Testis (tissue), 3 donors: ENCODE measurements around the gene ALB. TPM values are rescaled to one million over a fixed set of nuclear protein-coding genes. Genes with fewer than 3 reads are reported as not detected.

Experiments
- DNase-seq: peaks from one replicate; pipeline ENCODE4 v3.0.0-alpha.2; 2019
- H3K27ac ChIP-seq, 2 donors: fragments of 200-600 bp; sonication (generic); one replicate each; pipeline ENCODE4 v1.5.1; 2019
- H3K27me3 ChIP-seq: fragments of 200-600 bp; sonication (generic); one replicate; pipeline ENCODE4 v1.5.1; 2019
- H3K36me3 ChIP-seq: fragments of 200-600 bp; sonication (generic); one replicate; pipeline ENCODE4 v1.5.1; 2017; ENCODE audit warnings: low read depth; ENCODE audit errors: missing control alignments
- H3K4me1 ChIP-seq: fragments of 200-600 bp; sonication (generic); one replicate; pipeline ENCODE4 v1.5.1; 2019
- H3K4me3 ChIP-seq, 2 donors: fragments of 200-600 bp; sonication (generic); one replicate each; pipeline ENCODE4 v1.5.1; 2017 to 2019
- H3K9me3 ChIP-seq: fragments of 200-600 bp; sonication (generic); one replicate; pipeline ENCODE4 v1.5.1; 2017
- POLR2A ChIP-seq: fragments of 450-650 bp; IDR thresholded peaks from one replicate; pipeline ENCODE4 v1.6.1; 2017; ENCODE audit warnings: antibody characterized with exemption, mild to moderate bottlenecking, moderate library complexity
- WGBS, 2 donors: methylation state at CpG; one replicate each; pipeline ENCODE4 v1.1.5; 2018; 5-methylcytosine and 5-hydroxymethylcytosine counted together
- intact Hi-C: fragments of 100-400 bp; cut with DNase I; formaldehyde crosslinking; loops from one replicate; pipeline ENCODE4 v1.15.1; 2023; ENCODE audit warnings: low total_unique reads
- polyA plus RNA-seq: library from polyadenylated mRNA; stranded (reverse); fragments of 350-450 nt; fragmentation: Illumina TruSeq; extraction: RNeasy Lipid Tissue Mini Kit (QIAGEN cat#74804); gene quantifications from one replicate; pipeline ENCODE4 v1.2.3, GENCODE V29; 2014; ENCODE audit warnings: low read depth, low replicate concordance; ENCODE audit not compliant: insufficient read depth
- total RNA-seq, 2 donors: library from RNA; depleted of rRNA; stranded (reverse); fragments of >200 nt; gene quantifications; one replicate each; pipeline ENCODE4 v1.2.3, GENCODE V29; 2016
- TF ChIP-seq, protein P1 (sequence below), 3 experiments: fragments of 450-650 bp in 2 of 3; fragments of 200-600 bp in 1 of 3; sonication (generic) in 1 of 3; IDR thresholded peaks; one replicate each; pipeline ENCODE4 v1.5.1; 2016 to 2019; ENCODE audit warnings: antibody characterized with exemption in 3 of 3, mild to moderate bottlenecking in 2 of 3, moderate library complexity in 1 of 3

ALB gene
- total and polyA plus RNA-seq, 3 donors from 2014 or later: 3.5 to 6.9 (median 5.0) TPM

DNA sequence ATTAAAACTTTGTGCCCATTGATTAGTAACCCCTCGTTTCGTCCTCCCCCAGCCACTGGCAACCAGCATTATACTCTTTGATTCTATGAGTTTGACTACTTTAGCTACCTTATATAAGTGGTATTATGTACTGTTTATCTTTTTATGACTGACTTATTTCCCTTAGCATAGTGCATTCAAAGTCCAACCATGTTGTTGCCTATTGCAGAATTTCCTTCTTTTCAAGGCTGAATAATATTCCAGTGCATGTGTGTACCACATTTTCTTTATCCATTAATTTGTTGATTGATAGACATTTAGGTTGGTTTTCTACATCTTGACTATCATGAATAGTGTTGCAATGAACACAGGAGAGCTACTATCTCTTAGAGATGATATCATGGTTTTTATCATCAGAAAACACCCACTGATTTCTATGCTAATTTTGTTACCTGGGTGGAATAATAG, 3.2 kb downstream of the ALB start:
- Histone ChIP-seq H3K27ac (no peak overlapping the region), H3K4me1 (no peaks in the 10 kb centered on the region), H3K9me3 (no peaks in the 10 kb centered on the region), H3K36me3 (no peaks in the 10 kb centered on the region), H3K27me3 (no peaks in the 10 kb centered on the region), H3K4me3 (no peak overlapping the region)
- DNase-seq: no peak
- intact Hi-C loops: no loop called here
- 90 to 98% methylated on average over 2 of the region's 2 CpGs for WGBS, 2 donors
- TF ChIP-seq, protein P1, sequence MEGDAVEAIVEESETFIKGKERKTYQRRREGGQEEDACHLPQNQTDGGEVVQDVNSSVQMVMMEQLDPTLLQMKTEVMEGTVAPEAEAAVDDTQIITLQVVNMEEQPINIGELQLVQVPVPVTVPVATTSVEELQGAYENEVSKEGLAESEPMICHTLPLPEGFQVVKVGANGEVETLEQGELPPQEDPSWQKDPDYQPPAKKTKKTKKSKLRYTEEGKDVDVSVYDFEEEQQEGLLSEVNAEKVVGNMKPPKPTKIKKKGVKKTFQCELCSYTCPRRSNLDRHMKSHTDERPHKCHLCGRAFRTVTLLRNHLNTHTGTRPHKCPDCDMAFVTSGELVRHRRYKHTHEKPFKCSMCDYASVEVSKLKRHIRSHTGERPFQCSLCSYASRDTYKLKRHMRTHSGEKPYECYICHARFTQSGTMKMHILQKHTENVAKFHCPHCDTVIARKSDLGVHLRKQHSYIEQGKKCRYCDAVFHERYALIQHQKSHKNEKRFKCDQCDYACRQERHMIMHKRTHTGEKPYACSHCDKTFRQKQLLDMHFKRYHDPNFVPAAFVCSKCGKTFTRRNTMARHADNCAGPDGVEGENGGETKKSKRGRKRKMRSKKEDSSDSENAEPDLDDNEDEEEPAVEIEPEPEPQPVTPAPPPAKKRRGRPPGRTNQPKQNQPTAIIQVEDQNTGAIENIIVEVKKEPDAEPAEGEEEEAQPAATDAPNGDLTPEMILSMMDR (IDR thresholded peaks at IDR 0.05): no peak
- no peak for TF ChIP-seq POLR2A

DNA sequence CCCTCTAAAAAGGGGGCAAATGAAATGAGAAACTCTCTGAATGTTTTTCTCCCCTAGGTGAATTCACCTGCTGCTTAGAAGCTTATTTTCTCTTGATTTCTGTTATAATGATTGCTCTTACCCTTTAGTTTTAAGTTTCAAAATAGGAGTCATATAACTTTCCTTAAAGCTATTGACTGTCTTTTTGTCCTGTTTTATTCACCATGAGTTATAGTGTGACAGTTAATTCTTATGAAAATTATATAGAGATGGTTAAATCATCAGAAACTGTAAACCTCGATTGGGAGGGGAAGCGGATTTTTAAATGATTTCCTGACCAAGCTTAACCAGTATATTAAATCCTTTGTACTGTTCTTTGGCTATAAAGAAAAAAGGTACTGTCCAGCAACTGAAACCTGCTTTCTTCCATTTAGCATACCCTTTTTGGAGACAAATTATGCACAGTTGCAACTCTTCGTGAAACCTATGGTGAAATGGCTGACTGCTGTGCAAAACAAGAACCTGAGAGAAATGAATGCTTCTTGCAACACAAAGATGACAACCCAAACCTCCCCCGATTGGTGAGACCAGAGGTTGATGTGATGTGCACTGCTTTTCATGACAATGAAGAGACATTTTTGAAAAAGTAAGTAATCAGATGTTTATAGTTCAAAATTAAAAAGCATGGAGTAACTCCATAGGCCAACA, 4.2 kb downstream of the ALB start:
- H3K36me3 ChIP-seq: no peaks in the 10 kb centered on the region
- H3K9me3 ChIP-seq: no peaks in the 10 kb centered on the region
- TF ChIP-seq, protein P1 (IDR thresholded peaks at IDR 0.05): no peak
- no peak for TF ChIP-seq POLR2A
- DNase-seq: no peak
- WGBS, 2 donors: 80 to 82% methylated on average over 4 of the region's 4 CpGs
- no peaks in the 10 kb centered on the region for H3K4me1 ChIP-seq
- intact Hi-C loops: no loop called here
- H3K27ac ChIP-seq: no peak overlapping the region
- H3K27me3 ChIP-seq: no peaks in the 10 kb centered on the region
- no peak overlapping the region for H3K4me3 ChIP-seq

GRCh38 chr4:73409012-73409862, 5.2 kb downstream of the ALB start:
- DNase-seq: no peak
- Histone ChIP-seq H3K9me3 (no peaks in the 10 kb centered on the region), H3K4me1 (no peaks in the 10 kb centered on the region), H3K27me3 (no peaks in the 10 kb centered on the region), H3K27ac (no peak overlapping the region), H3K36me3 (no peaks in the 10 kb centered on the region), H3K4me3 (no peak overlapping the region)
- intact Hi-C loops: no loop called here
- WGBS, 2 donors: 72 to 84% methylated on average over 6 of the region's 6 CpGs
- TF ChIP-seq, protein P1 (IDR thresholded peaks at IDR 0.05): no peak
- TF ChIP-seq POLR2A: no peak

DNA sequence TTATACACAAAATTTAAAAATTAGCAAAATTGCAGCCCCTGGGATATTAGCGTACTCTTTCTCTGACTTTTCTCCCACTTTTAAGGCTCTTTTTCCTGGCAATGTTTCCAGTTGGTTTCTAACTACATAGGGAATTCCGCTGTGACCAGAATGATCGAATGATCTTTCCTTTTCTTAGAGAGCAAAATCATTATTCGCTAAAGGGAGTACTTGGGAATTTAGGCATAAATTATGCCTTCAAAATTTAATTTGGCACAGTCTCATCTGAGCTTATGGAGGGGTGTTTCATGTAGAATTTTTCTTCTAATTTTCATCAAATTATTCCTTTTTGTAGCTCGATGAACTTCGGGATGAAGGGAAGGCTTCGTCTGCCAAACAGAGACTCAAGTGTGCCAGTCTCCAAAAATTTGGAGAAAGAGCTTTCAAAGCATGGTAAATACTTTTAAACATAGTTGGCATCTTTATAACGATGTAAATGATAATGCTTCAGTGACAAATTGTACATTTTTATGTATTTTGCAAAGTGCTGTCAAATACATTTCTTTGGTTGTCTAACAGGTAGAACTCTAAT, 6.0 kb downstream of the ALB start:
- no peaks in the 10 kb centered on the region for H3K27me3 ChIP-seq
- H3K27ac ChIP-seq: no peak overlapping the region
- no peaks in the 10 kb centered on the region for H3K36me3 ChIP-seq
- WGBS, 2 donors: 91% methylated on average over 8 of the region's 8 CpGs
- no peaks in the 10 kb centered on the region for H3K4me1 ChIP-seq
- no peak for DNase-seq
- H3K4me3 ChIP-seq: no peak overlapping the region
- intact Hi-C loops: no loop called here
- no peaks in the 10 kb centered on the region for H3K9me3 ChIP-seq
- TF ChIP-seq, protein P1 (IDR thresholded peaks at IDR 0.05): no peak
- TF ChIP-seq POLR2A: no peak
